Activated CD8-positive, alpha-beta memory T cell treated with anti-CD3 and anti-CD28 coated beads for 4 hours (primary cell): ENCODE measurements around the gene SUSD1.
"Not testable (repeated sequence)": the region's sequence is repeated elsewhere in the genome, so short reads cannot be mapped to it uniquely, and the experiment has no call there.

Experiments
- DNase-seq, 2 donors: peaks; one replicate each; pipeline ENCODE4 v3.0.0-alpha.2; 2020; ENCODE audit warnings: low read depth in 2 of 2

Gene SUSD1

DNA sequence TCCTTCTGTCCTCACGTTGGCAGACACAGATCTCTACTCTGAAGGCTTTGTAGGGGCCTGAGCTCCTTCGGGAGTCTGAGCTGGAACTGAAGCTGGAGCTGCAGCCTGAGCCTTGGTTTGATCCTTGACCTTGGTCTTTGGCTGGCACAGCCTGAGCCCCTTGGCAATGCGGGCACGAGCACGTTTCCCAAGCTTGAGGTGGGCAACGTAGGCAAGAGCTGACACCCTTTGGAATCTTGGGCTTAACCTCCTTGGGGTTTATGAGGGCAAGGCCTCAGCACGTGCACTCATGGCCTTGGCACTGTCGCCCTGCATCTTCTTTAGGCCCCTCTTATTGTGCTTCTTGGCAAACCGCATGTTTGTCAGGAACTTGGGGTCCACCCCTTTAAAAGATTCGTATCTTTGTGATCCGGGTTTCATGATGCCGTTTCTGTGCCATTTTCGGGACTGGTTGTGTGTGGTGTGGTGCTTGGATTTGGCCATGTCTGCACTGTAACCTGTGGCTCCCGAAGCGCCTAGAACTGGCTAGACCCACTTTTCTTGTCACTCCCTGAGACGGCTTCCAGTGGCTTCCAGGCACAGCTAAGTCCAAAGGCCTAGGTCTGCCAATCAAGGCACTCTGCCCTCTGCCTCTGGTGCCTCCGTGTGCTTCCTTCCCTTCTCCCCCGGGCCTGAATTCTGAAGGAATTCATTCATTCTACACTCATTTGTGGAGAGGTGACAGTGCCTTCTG is 1.4 kb downstream of the SUSD1 start:
- DNase-seq, result no peak

- no peak for DNase-seq
Observed at GRCh38 chr9:112170968-112171367, 4.1 kb downstream of the SUSD1 start.

GRCh38 chr9:112170235-112170634 is 4.9 kb downstream of the SUSD1 start:
- no peak for DNase-seq

- DNase-seq, result no peak
Observed at GRCh38 chr9:112169368-112169767, 5.7 kb downstream of the SUSD1 start.

GRCh38 chr9:112168197-112168596 is 6.9 kb downstream of the SUSD1 start:
- DNase-seq, result no peak

GRCh38 chr9:112166176-112167140 is 8.6 kb downstream of the SUSD1 start:
- no peak for DNase-seq

GRCh38 chr9:112162621-112163413 is 12.3 kb downstream of the SUSD1 start:
- DNase-seq, result no peak

GRCh38 chr9:112159781-112160180 is 15.3 kb downstream of the SUSD1 start:
- no peak for DNase-seq

- DNase-seq, result no peak
Observed at GRCh38 chr9:112158656-112159367, 16.3 kb downstream of the SUSD1 start.

GRCh38 chr9:112157961-112158360 is 17.1 kb downstream of the SUSD1 start:
- DNase-seq, result no peak

DNA sequence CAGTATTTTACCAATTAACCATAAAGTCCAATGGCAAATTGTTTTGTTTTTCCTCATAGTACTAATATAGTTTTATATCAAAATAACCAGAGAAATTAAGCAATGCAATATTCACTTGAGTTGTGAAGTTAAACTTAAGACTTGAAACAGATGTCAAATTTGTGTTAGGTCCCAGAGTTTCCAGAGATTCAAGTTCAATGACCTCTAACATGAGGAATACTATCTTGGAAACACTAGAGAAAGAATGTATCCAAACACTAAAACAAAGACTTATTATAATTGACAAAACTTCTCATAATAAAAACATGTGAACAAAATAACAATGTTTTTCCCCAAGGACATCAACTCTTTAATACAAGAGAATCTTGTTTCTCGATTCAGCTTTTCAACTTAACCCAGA is 18.0 kb downstream of the SUSD1 start:
- DNase-seq, result no peak

DNA sequence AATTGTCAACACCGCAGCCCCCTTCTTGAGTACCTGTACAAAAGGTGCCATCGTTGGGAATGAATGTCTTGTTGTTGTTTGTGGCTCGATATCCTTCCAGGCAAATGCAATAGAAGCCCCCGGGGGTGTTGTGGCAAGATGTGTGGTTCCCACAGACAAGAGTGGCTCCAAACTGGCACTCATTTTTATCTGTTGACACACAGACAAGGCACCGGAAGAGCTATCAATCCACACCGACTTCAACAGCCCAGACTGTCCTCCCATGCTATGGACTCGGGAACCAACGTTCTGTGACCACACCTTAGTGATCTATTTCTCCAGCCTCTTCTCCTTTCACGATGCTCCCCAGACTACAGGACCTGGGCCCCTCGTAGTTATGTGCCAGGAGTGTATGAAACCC is 25.9 kb downstream of the SUSD1 start:
- no peak for DNase-seq

- no peak for DNase-seq
Observed at GRCh38 chr9:112145886-112146285, 29.2 kb downstream of the SUSD1 start.

GRCh38 chr9:112144807-112145206 is 30.3 kb downstream of the SUSD1 start:
- DNase-seq, result no peak

- DNase-seq, result no peak
Observed at GRCh38 chr9:112142420-112142819, 32.7 kb downstream of the SUSD1 start.

- no peak for DNase-seq
Observed at GRCh38 chr9:112140936-112141335, 34.2 kb downstream of the SUSD1 start.

DNA sequence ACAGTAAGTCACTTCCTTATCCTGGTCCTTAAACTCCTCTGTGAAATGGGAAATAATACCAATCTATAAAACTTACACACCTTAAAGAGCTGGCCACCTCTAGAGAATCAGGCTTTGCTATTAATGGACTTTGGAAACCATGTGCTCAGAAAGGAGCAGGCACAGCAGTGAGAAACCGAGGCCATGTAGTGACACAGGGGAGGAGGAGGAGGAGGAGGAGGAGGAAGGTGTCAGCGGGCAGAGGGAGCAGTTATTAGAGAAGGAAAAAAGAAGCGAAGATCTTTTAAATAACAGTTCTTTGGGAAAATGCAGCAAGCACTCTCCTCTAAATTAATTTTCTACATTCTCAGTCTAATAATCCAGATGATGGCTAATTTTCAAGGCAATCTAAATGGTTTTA is 38.0 kb downstream of the SUSD1 start:
- DNase-seq, result no peak

- no peak for DNase-seq
Observed at GRCh38 chr9:112135706-112136105, 39.4 kb downstream of the SUSD1 start.

DNA sequence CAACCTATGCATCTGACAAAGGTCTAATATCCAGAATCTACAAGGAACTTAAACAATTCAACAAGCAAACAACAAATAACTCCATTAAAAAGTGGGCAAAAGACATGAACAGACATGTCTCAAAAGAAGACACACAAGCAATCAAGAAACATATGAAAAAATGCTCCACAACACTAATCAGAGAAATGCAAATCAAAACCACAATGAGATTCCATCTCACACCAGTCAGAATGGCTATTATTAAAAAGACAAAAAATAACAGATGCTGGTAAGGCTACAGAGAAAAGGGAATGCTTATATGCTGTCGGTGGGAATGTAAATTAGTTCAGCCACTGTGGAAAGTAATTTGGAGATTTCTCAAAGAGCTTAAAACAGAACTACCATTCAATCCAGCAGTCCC is 41.3 kb downstream of the SUSD1 start:
- not testable (repeated sequence) for DNase-seq

- DNase-seq, result no peak
Observed at GRCh38 chr9:112132356-112132755, 42.7 kb downstream of the SUSD1 start.

DNA sequence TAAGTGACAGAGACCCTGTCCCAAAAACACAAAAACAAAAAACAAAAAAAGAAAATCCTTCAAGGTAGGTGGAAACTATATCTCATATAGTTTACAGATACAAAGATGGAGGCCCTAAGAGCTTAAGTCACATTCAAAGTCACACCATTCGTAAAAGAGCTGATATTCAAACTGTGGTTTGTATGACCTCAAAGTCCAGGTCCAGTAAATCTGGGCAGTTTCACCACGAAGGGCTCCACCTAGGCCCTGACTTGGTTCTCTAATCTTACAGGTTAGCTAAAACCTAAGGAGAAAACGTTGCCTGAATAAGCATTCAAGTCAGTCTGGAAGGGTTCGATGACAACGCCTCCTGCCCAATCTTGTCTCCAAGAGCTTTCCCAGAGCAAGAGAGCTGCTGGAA is 44.1 kb downstream of the SUSD1 start:
- DNase-seq, result no peak
